Activated CD4-positive, alpha-beta T cell treated with anti-CD3 and anti-CD28 coated beads, Interleukin-2, amount 50 U/mL, for 16 hours (primary cell): ENCODE results near the gene HTR1D.
"Not testable (repeated sequence)": the region's sequence is repeated elsewhere in the genome, so short reads cannot be mapped to it uniquely, and the experiment has no call there.

ENCODE experiments used
- DNase-seq: peaks from one replicate; pipeline ENCODE4 v3.0.0-alpha.2; 2020

Gene HTR1D

DNA sequence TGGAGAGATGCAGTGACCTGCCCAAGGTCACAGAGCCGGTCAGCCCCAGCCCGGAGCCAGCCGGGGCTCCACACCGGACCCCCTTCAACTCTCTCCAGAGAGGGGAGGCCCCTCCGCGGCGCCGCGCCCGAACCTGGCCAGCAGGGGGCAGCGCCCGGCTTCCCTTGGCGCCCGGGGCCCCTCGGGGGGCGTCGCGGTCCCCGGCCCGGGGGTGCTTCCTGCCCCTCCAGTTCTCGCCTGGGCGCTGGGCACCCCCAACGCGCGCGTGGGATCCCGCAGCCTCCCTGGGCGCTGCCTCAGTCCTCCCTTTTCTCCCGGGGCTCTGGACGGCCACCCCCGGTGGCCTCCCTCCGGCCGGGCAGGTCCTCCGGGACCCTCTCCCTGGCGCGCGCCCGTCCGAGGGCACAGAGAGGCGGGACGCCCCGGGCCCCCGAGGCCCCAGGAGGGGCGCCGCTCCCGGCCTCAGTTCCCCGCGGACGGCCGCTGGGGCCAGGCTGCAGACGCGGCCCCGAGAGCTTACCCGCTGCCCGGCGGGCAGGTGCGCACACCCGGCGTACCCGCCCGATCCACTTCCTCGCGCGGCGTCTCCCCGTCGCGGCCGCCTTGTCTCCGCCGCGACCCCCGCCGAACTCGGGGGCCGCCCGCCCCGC lies 406 bp downstream of the HTR1D start:
- DNase-seq = no peak

DNA sequence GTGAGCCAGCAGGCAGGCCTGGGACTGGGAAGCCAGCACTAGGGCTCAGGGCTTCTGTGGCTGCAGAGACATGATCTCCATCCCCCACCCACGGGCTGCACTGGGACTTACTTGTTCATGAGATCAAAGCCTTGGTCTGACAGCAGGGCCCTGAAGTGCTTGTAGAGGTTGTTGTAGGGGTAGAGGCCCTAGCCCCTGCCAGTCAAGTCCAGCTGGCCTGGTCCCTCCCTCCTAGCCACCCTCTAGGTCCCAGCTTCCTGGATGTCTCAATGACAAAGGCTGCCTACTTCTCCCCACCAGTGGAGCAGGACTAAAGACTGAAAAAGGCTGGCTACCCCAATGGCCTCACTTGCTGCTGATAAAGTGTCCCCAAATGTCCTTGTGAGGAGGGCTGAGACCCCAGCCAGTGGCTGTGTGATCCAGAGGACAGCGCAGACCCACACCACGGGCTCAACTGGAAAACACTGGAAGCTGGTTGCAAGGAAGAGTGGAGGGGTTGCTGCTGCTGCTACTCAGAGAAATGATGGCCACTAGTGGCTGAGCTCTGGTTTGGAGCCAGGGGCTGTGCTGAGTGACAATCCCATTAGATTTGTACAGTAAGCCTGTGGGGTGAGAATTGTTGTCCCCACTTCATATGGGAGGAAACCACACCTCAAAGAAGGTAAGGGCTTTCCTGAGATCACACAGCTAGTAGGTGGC lies 1.4 kb downstream of the HTR1D start:
- no peak for DNase-seq

DNA sequence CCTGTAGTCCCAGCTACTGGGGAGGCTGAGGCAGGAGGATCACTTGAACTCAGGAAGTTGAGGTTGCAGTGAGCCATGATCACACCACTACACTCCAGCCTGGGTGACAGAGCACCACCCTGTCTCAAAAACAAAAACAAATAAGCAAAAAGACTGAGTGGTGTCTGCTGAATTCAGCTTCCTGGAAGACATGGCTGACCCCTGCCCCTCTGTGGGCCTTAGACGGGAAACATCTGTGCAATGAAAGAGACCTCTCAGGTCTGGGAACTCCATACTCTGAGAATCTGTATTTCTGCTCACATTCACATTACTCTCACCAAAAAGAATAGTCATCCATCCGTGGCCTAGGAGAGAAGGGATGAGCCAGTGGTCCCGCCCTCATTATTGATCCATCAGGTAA lies 2.0 kb downstream of the HTR1D start:
- DNase-seq = no peak

DNA sequence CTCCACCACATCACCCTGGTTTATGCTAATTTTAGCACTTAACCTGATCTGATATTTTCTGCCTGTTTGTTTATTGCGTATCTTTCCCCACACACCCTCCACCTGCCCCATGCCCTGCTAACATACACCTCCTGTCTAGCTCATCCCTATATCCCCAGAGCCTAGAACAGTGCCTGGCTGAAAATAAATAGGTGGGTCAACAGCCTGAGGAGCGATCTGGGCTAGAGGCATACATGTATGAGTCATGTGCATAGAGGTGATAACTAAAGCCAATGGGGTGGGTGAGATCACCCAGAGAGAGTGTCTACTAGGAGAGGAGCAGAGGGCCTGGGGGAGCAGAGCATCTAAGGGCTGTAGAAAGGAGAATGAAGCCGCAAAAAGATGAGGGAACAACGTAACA lies 2.7 kb downstream of the HTR1D start:
- no peak for DNase-seq

DNA sequence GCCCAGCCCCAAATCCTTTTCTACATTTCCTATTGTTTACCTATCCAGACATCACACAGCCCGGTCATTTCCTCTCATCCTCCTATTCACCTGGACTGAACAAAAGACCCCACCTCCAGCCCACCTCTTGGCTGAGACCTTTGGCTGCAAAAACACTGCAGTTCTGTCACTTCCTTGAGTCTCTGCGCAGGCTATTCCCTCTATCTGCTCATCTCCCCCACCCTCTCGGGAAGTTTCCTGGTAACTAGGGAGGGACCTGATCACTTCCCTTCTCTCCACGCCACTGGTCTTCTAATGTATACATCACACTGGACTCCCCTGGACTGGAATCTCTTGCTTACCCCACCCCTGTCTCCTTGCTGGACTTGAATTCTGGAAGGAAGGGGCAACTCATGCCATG lies 5.3 kb downstream of the HTR1D start:
- no peak for DNase-seq

DNA sequence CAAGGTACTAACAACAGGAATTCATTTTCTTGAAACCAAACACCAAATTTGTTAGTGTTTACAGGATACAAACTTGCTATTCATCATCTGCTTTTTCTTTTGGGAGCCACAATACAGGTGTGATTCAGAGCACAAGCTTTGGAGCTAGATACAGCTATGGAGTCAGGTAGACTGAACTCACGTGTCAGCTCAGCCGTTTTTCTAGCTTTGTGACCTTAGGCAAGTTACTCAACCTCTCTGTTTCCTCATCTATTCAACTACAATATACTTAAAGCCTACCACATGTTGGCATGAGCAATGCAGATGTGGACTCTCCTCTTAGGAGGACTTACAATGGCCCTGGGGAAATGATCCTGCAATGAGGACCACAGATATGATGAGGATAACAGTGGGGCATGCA lies 6.3 kb downstream of the HTR1D start:
- no peak for DNase-seq

DNA sequence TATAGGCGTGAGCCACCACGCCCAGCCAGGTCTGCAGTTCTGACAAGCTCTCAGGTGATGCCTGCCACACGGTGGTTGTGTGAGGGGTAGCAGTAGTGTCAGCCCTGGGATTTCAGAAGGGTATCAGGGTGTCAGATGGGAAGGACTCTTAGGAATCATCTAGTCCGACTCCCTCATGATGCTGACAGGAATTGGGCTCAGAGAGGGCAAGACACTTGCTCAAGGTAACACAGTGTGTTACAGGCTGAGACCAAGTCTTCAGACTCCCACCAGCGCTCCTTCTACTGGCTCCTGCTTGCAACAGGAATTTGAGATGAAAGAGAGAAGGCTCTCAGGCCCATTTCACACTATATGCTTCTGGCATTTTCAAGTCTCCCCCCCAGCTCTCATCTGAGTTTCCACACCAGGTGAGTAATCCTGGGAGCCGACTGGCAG lies 6.9 kb downstream of the HTR1D start:
- no peak for DNase-seq

DNA sequence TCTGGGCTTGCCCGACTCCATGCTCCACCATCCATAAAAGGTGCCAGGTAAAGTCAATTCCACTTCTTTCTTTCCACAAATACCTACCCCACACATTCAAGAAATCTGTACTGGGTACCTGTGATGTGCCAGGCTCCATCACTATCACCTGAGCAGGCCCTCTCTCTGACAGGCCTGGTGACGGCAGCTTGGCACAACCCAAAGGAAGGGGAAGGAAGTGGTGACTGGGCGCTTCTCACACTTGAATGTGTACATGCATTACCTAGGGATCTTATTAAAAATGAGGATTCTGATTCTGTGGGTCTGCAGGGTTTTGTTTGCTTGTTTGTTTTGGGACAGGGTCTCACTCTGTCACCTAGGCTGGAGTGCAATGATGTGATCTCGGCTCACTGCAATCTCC lies 7.5 kb downstream of the HTR1D start:
- no peak for DNase-seq

DNA sequence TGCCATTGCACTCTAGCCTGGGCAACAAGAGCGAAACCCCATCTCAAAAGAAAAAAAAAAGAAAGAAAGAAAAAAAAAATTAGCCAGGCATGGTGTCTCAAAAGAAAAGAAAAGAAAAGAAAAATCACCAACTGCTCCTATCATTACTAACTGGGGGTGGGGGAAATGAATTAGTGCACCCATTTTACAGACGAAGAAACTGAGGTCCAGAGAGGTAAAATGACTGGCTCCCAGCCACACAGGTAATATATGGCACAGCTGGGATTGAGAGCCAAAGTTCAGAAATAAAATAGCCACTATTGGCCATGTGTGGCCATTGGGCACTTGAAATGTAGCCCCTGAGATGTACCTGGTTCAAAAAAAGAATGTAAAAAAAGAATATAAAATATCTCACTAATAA lies 8.8 kb downstream of the HTR1D start:
- DNase-seq = no peak

DNA sequence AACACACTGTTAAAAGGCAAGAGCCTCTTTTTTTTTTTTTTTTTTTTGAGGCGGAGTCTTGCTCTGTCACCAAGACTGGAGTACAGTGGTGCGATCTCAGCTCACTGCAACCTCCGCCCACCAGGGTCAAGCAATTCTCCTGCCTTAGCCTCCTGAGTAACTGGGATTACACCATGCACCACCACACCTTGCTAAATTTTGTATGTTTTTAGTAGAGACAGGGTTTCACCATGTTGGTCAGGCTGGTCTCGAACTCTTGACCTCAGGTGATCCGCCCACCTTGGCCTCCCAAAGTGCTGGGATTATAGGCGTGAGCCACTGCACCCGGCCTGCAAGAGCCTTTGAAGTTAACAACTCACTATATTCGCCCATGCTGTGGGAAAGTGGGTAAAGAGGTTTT lies 9.6 kb downstream of the HTR1D start:
- DNase-seq = not testable (repeated sequence)

DNA sequence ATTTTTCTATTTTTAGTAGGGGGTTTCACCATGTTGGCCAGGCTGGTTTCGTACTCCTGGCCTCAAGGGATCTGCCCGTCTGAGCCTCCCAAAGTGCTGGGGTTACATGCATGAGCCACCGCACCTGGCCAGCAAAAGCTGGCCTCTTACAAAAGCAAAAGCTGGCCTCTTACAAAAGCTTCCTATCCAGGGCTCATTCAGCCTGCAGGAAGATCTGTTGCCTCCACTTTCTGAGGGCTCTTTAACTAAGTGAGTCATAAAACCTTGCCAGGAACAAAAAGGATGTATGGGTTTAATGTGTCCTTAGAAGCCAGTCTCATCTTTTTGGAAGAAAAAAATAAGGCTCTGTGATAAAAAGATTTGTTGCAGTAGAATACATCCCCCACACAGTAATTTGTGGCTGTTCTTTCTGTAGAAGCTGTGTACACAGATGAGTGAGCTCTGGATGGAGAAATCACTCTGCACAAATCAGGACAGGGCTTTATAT lies 15.0 kb downstream of the HTR1D start:
- DNase-seq = no peak

DNA sequence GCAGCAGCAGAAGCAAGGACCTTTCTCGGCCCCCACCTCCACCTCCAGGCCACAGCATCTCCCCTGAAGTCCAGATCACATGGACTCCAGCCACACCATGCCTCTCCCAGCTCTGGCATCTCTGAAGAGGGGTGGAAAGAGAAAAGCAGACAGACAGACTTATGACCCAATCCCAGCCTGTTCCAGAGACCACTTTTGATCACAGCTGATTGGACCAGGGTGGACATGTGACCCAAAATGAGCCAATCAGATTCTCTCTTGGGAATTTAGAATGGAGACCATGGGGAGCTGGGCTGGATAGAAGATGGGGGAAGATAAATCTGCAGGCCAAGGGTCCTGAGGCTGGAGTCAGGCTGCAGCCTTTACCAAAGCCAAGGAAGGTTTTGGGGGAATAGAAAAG lies 16.4 kb downstream of the HTR1D start:
- DNase-seq = no peak

DNA sequence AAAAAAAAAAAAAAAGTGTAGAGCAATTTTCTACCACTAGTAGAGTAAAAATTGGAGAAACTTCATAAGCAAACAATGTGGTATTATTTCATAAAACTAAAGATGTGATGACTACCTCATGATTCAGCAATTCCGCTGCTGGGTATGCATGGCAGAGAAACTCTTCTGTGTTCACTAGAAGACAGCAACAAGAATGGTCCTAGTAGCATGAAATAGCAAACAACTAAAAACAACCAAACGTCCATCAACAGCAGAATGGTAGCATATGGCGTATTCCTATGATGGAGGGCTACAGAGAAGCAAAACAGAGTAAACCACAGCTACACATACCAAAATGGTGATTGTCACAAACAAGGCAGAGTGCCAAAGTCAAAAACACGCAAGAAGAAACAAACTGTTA lies 18.9 kb downstream of the HTR1D start:
- no peak for DNase-seq

DNA sequence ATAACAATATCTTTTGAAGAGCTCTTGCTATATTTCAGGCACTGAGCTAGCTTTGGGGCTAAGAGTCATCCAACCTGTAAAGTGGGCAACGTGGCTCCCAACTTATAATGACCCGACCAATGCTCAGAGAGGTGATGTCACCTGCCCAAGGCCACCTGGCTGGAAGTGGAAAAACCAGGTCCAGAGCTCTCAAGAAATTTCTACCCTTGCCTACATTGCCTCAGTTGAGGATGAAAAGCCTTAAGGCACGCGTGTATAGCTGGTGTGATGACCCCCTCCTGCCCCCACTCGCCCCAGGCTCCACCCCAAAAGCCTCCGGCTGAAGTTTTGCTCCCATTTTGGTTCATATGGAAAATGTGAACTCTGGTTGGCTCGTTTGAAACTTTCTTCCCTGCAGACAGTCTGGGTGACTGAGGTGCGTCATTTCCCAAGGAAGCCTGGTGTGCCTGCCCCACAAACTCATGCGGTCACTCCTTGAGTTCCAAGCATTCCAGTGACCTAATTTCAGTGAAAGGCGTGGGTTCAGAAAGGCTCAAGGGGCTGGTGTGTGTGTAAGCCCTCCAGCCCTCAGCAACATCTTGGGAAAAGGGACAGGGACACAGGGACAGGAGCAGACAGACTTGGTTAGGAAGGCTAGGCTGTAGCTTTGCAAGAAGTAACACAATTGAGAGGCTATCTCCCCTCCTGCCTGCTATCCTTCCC lies 20.5 kb downstream of the HTR1D start:
- no peak for DNase-seq

DNA sequence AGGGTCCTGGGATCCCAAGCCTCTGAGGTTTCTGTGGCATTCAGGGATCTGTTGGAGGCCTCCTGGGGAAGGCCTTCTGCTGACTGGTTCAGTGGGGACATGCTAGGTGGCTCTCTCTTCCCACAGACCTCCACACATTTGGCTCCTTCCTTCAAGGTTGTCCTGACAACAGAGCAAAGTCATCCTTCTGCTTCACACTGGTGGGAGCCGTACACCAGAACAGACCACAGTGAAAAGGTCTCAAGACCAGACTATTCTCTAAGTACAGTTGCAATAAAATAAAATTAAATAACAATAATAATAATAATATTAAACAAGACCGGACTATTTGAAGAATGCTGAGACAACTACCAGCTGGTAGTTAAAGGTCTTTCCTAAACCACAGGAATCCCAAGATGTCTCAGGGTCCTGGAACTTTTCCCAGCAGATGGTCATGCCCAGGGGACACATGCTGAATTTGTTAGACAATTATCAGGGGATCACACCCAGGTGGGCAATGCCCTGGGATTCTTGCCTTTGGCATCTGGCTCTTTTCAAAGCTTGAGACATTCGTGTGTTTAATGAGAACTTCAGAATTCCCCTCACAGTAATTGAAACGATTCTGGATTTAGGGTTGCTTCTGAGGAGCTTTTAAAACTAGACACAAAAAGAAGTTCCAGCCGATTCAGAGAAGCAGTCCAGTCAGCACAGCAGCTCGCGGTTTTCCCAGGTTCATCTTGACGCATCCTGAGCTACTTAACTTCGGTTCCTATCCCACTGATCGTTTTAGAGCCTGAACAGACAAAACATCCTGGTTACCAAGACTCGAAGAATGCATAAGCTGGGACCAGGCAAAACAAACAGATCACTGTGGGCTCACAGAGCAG lies 22.9 kb downstream of the HTR1D start:
- DNase-seq = no peak

DNA sequence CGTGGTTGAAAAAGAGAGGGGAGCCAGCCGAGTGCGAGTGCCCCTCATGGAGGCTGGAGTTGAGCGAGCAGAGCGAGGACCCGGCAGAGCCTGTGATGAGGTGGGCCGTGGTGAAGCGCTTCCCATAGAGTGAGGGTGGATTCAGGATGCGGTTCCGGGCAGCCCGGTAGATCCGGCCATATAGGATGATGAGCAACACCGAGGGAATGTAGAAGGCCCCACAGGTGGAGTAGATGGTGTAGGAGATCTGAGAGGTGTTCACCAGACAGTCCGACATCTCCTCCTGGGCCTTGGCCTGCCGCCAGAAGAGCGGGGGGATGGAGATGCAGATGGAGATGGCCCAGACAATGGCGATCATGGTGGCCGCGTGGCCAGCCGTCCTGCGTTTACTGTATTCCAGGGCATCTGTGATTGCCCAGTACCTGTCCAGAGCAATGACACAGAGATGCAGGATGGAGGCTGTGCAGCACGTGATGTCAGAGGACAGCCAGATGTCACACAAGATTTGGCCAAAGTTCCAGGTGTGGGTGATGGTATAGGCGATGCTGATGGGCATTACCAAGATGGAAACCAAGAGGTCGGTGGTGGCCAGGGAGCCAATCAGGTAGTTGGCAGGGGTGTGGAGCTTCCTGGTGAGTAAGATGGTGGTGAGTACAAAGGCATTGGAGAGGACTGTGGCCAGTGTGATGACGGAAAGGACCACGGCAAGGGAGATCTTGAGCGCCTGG lies 23.7 kb downstream of the HTR1D start:
- DNase-seq = no peak

DNA sequence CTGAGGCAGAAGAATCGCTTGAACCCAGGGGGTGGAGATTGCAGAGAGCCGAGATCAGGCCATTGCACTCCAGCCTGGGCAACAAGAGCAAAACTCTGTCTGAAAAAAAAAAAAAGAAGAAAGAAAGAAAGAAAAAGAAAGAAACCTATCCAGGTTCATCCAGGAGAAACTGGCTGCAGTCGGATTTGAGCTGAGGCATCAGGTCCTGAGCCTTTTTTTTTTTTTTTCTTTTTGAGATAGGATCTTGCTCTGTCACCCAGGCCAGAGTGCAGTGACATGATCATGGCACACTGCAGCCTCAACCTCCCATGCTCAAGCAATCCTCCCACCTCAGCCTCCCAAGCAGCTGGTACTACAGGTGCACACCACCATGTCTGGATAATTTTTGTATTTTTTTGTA lies 26.1 kb downstream of the HTR1D start:
- DNase-seq = no peak

DNA sequence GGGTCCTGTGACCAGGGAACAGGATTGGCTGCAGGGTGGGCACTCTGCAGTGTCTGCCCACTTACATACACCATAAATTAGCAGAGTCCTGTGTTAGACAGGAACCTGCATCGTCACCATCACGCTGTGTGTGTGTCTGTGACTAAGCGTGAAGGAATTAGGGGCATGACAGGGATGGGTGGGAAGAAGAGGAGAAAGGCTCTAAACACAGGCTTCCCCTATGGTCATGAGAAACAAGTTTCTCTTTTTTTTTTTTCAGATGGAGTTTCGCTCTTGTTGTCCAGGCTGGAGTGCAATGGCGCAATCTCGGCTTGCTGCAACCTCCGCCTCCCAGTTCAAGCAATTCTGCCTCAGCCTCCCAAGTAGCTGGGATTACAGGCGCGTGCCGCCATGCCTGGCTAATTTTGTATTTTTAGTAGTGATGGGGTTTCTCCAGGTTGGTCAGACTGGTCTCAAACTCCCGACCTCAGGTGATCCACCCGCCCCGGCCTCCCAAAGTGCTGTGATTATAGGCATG lies 28.3 kb downstream of the HTR1D start:
- DNase-seq = not testable (repeated sequence)

DNA sequence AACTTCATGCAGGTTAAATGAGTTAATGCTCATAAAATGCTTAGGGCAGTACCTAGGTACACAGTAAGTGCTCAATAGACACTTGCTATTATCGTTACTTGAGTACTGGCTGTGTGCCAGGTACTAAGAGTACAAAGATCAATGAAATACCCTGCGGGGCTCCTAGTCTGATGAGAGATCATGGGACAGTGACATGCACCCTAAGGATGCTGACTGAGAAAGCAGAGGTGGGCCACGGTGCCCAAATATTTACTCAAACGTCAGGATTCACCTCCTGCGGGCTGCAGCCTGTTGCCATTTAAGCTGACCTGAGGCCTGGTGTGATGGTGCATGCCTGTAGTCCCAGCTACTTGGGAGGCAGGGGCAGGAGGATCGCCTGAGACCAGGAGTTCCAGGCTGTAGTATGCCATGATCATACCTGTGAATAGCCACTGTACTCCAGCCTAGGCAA lies 28.8 kb downstream of the HTR1D start:
- no peak for DNase-seq

DNA sequence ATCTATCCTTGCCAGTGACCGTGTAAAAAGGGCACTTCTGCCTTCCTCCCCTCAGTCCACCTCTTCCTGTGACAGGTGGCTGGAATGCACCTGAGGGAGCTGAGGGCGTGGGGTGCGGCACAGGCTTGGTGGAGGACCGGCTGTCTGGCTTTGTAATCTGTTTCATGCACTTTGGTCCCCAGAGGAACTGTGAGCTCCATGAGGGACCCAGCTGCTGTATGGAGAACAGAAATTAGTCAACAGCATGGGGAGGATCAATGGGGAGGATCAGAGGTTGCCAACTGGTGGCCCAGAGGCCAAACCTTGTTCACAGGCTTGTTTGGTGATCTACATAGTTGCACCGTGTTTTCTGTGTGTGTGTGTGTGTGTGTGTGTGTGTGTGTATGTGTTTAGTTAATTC lies 29.7 kb downstream of the HTR1D start:
- DNase-seq = no peak

DNA sequence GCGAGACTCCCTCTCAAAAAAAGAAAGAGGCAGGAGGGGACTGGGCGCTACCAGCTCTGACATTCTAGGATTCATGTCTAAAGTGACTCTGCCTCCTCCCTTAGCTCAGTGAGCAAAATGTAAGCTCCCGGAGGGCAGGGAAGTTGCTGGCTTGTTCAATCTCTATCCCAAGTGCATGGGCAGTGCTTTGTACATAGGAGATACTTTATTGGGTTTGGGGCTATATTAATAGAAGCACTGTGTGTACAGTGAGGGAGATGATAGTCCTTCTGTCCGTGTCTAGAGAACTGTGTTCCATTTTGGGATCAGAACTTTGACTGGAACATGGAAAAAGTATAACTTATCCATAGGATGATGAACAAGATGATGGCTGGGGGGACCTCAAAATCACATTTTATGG lies 31.9 kb downstream of the HTR1D start:
- DNase-seq = no peak
